Measurements from ENCODE around the gene COPB2.

COPB2 gene

DNA sequence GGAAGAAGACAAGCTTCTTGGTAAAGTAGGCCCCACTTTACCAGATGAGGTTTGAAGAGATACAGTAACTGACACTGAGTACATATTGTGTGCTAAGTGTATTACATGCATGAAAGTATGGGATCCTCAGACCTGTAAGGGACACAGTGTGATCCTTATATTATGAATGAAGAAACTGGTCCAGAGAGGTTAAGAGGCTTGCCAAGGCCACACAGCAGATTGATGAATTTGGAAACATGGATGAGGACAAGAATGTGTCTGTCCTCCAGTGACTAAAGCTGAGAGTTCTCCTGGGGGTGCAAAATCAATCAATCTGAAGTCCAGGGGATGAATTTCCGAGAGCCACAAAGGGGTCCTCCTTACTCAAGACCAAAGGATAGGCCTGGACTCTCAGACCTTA, 77.0 kb downstream of the COPB2 start:
- FAIRE-seq, result no peak

DNA sequence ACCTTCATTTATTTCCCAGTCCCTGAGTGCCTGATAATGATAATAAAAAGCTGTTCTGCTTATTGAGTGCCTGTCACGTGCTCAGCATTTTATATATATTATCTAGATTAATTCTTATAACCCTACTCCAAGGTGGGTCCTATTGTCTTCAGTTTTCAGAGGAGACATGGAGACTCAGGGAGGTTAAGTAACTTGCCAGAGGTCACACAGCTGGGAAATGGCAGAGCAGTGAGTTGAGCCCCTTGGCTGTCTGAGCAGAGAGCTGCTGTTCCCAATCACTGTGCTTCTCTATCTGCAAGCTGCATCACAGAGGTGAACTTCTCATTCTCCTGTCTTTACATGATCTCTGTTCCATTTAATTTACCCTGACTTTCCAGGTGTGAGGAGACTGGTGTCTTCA, 77.9 kb downstream of the COPB2 start:
- no peak for DNase-seq (ENCODE audit: extremely low spot score, insufficient read length, low read depth)
- FAIRE-seq, result no peak

More for the DNA sequence above, 77.0 kb downstream of the COPB2 start:
- no peak for DNase-seq (ENCODE audit: extremely low spot score, insufficient read length, low read depth)

DNA sequence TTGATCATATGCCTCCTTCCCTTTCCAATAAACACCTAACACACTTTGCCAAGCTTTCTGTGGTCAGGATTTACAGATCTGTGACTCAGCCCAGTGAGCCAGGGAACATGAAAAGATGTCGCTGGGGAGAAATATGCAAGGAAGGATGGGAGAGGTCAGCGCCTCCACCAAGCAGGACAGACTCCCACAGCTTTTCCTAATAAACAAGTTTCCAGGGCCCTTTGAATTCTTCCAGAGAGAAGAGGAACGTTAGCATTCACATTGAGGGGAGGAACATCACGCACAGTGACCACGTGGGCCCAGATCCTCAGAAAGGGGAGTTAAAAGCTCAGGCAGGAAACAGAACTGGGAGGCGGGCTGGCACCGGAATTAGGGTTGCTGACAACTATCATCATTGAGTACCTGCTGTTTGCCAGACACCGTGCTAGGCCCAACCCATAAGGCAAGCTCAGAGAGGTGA, 78.9 kb downstream of the COPB2 start:
- FAIRE-seq, result no peak
- DNase-seq (ENCODE audit: extremely low spot score, insufficient read length, low read depth), result no peak

DNA sequence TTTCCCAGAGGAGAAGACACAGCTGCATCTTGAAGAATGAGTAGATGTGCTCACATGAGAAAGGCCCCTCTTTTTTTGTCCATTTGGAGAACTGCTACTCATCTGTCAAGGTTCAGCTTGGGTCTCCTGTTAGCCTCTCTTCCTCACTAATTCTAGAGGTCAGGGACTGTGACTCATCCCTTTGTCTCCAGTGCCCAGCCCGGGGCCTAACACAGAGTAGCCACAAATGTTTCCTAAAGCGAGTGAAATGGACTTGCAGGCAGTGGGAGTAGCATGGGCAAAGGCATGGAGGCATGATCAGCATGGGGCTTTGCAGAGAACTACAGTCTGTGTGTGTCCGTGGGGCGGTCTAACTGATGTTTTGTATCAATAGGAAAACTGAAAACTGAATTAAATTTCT, 79.6 kb downstream of the COPB2 start:
- FAIRE-seq, result no peak
- no peak for DNase-seq (ENCODE audit: extremely low spot score, insufficient read length, low read depth)

DNA sequence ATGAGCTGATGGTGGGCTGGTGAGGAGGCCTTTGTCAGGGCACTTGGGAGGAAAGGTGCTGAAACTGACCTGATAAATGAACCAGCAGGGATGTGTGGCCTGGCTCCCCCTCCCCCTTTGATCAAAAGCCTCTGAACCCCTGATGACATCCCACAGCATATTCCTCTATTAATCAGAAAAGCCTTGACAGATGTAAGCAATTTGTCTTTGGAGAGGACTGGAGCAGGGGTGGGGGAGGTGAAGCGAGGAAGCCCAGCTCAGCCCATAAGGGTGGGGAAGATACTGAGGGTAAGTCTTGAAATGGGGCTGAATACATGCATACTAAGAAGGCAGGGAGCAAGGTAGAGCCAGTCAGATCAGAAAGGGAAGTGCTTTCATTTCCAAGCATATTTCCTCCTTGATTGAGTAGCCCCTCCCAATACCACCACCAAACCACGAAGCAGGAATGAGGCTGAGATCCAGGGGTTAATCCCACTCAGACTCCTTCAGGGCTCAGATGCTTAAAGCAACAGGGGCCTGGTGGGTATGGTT, 80.3 kb downstream of the COPB2 start:
- DNase-seq (ENCODE audit: extremely low spot score, insufficient read length, low read depth) (no peak), FAIRE-seq (no peak)

DNA sequence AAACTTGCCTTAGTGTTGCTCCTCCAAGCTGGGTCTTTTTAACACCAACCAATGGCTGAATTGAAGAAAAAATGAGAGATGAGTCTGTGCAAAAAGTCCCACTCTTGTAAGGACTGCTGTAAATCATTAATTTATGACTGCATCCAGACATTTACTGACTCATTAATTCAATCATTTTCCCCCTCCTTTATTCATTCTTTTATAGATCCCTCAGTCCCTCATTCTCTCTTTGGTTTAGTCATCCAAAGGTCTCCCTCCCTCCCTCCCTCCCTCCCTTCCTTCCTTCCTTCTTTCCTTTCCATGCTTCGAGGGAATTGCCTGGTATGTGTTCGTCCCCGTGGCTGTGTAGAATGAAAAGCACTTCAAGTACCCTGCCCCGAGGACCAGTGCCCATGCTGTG, 80.9 kb downstream of the COPB2 start:
- FAIRE-seq, result no peak

DNA sequence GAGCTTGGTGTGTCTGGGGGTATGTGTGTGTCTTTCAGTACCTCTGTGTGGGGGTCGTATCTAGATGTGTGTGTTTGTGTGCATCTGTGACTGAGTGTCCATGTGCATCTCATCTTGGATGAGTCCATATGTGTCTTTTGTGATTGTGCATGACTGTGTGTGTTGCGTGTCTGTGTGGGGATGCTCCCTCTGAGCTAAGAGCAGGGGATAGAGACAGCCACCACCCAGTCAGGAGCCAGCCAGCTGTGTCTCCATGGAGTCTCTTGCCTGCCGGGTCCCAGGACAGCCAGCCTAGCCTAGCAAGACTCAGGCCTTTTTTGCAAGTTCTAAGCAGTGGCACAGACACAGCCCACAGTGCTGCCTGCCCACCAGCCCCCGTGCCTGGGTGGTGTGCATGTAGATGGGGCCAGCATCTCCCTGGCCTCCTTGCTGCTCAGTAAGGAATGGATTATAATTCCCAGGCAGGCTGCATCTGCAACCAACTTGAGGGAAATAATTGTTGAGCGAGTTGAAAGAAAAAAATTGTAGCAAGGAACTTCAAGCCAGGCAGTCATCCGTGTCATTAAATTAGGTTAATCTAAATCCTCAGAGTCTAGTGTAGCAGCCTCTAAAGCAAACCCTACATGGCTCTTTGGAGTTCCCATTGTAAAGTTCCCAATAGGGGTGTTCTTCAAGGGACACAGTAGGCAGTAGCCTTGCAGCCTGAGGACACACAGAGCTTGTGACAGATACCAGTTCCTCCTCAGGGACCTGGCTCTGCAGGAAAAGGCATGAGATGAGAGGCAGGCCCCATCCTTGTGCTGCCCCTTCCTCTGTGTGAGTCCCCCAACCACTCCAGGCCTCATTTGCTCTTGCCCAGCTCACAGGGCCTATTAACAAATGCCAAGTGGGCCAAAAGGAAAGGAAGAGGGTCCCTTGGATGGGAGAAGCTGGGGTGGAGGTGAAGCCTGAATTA, 81.6 kb downstream of the COPB2 start:
- DNase-seq (ENCODE audit: extremely low spot score, insufficient read length, low read depth) (no peak), FAIRE-seq (no peak)

More for the DNA sequence above, 80.9 kb downstream of the COPB2 start:
- no peak for DNase-seq (ENCODE audit: extremely low spot score, insufficient read length, low read depth)

Measured in GM18507 (cell line).